Brain microvascular endothelial cell (primary cell): Measurements from ENCODE around the gene NXN.

Experiments used
- DNase-seq: peaks from one replicate; pipeline ENCODE4 v3.0.0-alpha.2; 2020
- H3K27ac ChIP-seq: fragments of 250-450 bp; sonication (Bioruptor Pico); 2 replicates; pipeline ENCODE4 v1.5.1; 2020; ENCODE audit warnings: mild to moderate bottlenecking, moderate library complexity
- H3K27me3 ChIP-seq: fragments of 250-450 bp; sonication (Bioruptor Pico); replicated peaks from 2 replicates; pipeline ENCODE4 v1.5.1; 2020; ENCODE audit warnings: mild to moderate bottlenecking
- H3K36me3 ChIP-seq: fragments of 250-450 bp; sonication (Bioruptor Pico); replicated peaks from 2 replicates; pipeline ENCODE4 v1.5.1; 2020; ENCODE audit warnings: mild to moderate bottlenecking
- H3K4me3 ChIP-seq: 2 replicates; pipeline ENCODE4 v1.5.1; 2011; ENCODE audit warnings: low read depth, mild to moderate bottlenecking, control low read depth, low read length, moderate library complexity
- CTCF ChIP-seq: IDR thresholded peaks from 2 replicates; pipeline ENCODE4 v1.5.1; 2011; ENCODE audit warnings: low read depth, mild to moderate bottlenecking, moderate library complexity, low read length, control low read depth, inconsistent platforms; ENCODE audit errors: missing control alignments
- in situ Hi-C: cut with HindIII; loops from 2 replicates; pipeline ENCODE4 v1.10.0; 2017; ENCODE audit warnings: low sequenced_read_pairs, low pct_ligation_motif_present

Gene NXN

GRCh38 chr17:1009229-1010085, 29.9 kb upstream of the NXN start:
- DNase-seq = no peak
- Histone ChIP-seq H3K27ac (no peak overlapping the region), H3K4me3 (no peak overlapping the region), H3K36me3 (peaks cover 35% of the 10 kb centered on the region), H3K27me3 (no peaks in the 10 kb centered on the region)
- in situ Hi-C loops = no loop called here
- TF ChIP-seq CTCF = no peak

- Histone ChIP-seq H3K36me3 (peaks cover 36% of the 10 kb centered on the region), H3K27ac (no peak overlapping the region), H3K27me3 (no peaks in the 10 kb centered on the region), H3K4me3 (no peak overlapping the region)
- in situ Hi-C loops = no loop called here
- DNase-seq = no peak
- TF ChIP-seq CTCF = no peak
Measured at GRCh38 chr17:1008008-1008761, 28.6 kb upstream of the NXN start.

- no peaks in the 10 kb centered on the region for H3K27me3 ChIP-seq
- no peak overlapping the region for H3K27ac ChIP-seq
- DNase-seq = no peak
- TF ChIP-seq CTCF = no peak
- in situ Hi-C loops = no loop called here
- no peak overlapping the region for H3K4me3 ChIP-seq
- H3K36me3 ChIP-seq = peaks cover 36% of the 10 kb centered on the region
Measured at GRCh38 chr17:1007310-1008007, 27.9 kb upstream of the NXN start.

- DNase-seq = no peak
- in situ Hi-C loops = no loop called here
- TF ChIP-seq CTCF = no peak
- H3K27ac ChIP-seq = no peak overlapping the region
- H3K36me3 ChIP-seq = peaks cover 37% of the 10 kb centered on the region
- no peaks in the 10 kb centered on the region for H3K27me3 ChIP-seq
- H3K4me3 ChIP-seq = no peak overlapping the region
Measured at GRCh38 chr17:1006054-1006453, 26.5 kb upstream of the NXN start.

- no peak for TF ChIP-seq CTCF
- H3K4me3 ChIP-seq = no peak overlapping the region
- H3K27ac ChIP-seq = no peak overlapping the region
- no peak for DNase-seq
- in situ Hi-C loops = no loop called here
- peaks cover 39% of the 10 kb centered on the region for H3K36me3 ChIP-seq
- no peaks in the 10 kb centered on the region for H3K27me3 ChIP-seq
Measured at GRCh38 chr17:1005361-1005946, 25.9 kb upstream of the NXN start.
